Glomerular endothelial cell (primary cell): ENCODE measurements around the gene B4GALNT1. TPM values are rescaled to one million over a fixed set of nuclear protein-coding genes. Genes with fewer than 3 reads are reported as not detected.
"Not testable (repeated sequence)": the region's sequence is repeated elsewhere in the genome, so short reads cannot be mapped to it uniquely, and the experiment has no call there.

Source experiments
- DNase-seq: peaks from one replicate; pipeline ENCODE4 v3.0.0-alpha.2; 2011; ENCODE audit warnings: low read depth, low spot score; ENCODE audit errors: extremely low read depth
- total RNA-seq: library from RNA; depleted of rRNA; stranded (reverse); fragments of >200 nt; gene quantifications from 2 replicates; pipeline ENCODE4 v1.2.3, GENCODE V29; 2015

B4GALNT1 gene
- total RNA-seq, 1 donor from 2014 or later = 1.1 TPM

DNA sequence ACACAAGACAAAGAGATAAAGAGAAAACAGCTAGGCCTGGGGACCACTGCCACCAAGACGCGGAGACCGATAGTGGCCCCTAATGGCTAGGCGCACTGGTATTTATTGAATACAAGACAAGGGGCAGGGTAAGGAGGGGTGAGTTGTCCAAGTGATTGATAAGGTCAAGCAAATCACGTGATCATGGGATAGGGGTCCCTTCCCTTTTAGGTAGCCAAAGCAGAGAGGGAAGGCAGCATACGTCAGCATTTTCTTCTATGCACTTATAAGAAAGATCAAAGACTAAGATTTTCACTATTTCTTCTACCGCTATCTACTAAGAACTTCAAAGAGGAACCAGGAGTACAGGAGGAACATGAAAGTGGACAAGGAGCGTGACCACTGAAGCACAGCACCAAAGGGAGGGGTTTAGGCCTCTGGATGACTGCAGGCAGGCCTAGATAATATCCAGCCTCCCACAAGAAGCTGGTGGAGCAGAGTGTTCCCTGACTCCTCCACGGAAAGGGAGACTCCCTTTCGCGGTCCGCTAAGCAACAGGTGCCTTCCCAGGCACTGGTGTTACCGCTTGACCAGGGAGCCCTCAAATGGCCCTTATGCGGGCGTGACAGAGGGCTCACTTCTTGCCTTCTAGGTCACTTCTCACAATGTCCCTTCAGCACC is 43.9 kb downstream of the B4GALNT1 start:
- not testable (repeated sequence) for DNase-seq

DNA sequence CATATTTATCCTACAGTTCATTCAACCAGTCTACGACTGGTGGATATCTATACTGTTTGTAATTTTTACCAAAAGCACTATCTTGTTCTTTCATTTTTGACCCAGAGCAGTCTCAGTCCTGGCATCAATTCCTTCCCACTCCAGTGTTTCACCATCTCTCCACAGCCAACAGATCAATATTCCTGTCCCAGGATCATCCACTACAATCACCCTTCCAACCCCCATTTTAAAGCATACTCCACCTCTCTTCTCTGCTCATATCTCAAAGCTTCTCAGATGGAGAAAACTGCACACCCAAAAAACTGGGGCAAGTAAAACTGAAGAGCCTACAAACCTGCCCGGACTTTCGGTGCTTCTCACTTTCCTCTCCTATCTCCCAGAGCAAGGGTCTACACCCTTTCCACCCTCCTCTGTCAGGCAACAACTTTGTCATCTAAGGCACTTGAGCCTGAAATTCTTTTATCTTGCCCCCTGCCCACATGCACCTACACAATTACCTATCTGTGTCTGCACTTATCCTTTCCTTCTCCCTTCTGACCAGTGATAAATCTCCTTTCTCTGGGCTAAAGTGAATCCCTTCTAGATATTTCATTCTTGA is 46.1 kb downstream of the B4GALNT1 start:
- no peak for DNase-seq

DNA sequence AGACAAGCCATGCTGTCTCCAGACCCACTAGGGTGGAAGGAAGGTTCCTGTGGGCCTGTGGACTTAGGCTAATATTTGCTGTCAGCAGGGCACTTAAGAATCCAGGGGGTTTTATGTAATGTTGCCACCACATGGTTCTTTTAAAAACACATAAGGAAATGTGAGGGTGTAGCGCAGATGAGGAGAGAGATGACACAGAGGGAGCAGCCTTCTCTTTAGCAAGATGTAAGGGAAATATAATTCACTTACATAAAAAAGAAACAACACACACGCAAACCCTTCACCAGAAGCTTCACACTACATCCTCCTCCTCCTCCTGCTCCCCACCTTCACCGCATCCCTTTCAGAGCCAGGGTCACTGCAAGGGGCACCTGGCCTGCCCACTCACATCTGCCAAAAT is 46.9 kb downstream of the B4GALNT1 start:
- no peak for DNase-seq

DNA sequence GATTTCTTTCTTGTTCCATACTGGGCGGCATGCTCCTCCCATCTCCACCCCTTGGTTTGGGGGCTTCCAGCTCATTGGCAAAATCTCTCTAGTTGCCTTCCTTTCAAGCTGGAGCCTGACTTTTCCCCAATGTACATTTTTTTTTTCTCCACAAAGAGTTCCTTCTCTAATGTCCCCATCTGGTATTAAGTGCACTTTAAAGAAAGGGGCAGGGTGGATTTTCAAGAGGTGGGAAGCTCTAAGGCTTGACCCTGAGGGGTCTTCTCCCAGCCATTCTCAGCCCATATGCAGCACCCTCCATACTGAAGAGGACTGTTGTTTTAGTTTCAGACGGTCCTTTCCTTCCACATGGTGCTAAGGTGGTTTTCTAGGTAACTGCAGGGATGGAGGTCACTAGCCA is 47.8 kb downstream of the B4GALNT1 start:
- no peak for DNase-seq

DNA sequence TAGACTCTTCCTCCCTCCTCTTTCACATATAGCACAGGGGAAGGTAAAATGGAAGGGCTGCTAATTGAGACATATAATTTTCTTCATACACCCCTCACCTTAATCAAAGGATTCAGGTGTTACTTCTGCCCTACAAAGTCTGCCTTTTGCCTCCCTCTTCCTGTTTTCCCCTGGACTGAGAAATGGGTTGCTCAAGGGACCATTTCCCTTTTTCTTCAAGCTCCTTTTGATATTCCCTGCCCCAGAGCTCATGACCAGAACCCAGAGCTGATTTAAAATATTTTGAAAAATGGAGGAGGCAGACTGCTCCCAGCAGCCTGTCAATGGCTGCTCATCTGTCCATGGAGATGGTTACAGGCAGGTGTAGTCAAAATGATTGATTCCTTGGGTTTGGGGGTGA is 48.3 kb downstream of the B4GALNT1 start:
- DNase-seq = no peak

DNA sequence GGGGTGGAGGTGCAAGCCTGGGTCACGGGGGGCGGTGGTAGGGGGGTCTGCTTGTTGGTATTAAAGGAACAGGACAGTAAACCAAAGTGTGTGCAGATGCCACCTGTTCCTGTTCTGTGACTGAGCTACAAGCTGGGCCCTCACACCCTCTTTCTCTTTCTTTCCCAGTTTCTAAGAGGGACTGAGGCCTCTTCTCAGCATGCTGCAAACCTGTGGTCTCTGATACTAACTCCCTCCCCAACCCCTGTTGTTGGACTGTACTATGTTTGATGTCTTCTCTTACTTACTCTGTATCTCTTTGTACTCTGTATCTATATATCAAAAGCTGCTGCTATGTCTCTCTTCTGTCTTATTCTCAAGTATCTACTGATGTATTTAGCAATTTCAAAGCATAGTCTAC is 49.0 kb downstream of the B4GALNT1 start:
- no peak for DNase-seq

DNA sequence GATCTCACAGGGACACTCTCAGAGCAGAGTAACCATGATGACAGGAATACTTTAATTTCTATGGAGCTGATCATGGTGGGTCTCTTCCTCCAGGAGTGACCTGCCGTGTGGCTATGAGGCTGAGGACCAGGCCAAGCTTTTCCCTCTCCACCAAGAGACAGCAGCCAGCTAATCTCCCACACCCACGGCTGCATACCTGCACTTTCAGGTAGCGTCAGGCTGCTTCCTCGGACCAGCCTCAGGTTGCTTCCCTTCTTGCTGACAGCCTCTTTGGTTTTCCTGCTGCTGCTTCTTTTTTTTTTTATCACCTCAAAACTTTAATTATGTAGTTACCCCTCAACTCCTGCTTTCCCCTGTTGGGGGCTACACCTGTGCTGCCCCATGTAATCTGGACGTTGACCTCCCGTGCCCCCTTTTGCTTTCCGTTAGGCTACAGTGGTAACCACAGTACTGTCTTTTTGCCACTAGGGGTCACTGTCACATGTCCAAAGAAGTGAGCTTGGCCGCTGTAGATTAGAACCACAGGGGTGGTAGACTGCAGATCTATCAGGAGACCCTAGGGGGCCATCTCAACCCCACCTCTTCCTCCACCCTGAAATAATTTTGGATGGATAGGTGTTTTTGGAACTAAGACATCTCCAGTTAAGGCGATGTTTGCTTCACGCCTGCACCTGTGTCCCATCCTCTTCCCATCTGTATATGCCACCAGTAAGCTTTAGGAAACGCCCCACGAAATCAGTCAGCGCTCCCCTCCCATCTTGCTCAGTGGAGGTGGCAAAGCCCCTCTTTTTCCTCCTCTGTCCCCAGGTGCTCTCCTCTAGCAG is 49.8 kb downstream of the B4GALNT1 start:
- DNase-seq = peak; percentile 48

DNA sequence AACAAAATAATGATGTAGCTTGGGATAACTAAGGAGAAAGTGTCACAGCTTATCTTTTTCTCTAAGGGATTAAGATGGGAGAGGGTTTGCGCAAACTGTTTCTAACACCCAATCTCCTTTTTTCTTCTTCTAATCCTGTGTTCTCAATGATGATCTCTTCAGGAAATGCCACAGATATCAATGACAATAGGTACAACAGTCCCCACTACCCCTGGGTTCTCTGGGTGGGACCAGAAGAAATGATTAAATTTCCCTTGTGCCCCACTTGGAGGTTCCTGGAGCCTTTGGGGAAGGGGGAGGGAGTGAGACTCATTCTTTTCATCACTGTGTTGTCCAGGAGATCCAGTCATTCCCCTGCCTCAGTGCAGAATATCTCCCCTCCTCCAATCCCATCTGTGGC is 50.6 kb downstream of the B4GALNT1 start:
- no peak for DNase-seq

DNA sequence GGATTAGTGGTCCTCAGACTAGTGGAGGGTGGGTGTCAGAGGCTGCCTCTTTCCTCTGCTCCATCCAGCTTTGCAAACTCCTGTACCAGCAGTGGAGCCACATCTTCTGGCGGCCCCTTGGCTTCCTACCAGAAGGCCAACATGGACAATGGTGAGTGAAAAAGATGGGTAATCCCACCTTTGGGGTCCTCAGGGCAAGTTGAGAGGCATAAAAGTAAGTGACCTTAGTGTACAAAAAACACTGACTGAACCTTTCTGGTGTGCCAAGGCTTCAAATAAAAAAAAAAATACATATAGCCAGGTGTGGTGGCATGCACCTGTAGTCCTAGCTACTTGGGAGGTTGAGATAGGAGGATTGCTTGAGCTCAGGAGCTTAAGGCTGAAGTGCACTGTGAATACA is 51.2 kb downstream of the B4GALNT1 start:
- no peak for DNase-seq

DNA sequence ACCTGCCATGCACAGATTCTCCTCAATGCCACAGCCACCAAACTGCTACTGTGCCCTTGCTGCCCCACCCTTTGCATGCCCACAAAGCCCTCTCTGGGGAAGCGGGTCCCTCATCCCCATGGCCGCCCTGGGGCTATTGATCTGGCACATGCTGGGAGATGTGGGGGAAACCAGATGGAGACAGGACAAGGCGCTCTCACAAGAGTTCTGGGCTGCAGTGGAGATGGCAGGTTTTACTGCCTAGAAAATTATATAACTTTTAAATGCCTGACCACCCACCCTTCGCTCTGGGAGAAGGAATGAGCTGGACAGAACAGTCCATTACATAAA is 52.6 kb downstream of the B4GALNT1 start:
- DNase-seq = no peak

DNA sequence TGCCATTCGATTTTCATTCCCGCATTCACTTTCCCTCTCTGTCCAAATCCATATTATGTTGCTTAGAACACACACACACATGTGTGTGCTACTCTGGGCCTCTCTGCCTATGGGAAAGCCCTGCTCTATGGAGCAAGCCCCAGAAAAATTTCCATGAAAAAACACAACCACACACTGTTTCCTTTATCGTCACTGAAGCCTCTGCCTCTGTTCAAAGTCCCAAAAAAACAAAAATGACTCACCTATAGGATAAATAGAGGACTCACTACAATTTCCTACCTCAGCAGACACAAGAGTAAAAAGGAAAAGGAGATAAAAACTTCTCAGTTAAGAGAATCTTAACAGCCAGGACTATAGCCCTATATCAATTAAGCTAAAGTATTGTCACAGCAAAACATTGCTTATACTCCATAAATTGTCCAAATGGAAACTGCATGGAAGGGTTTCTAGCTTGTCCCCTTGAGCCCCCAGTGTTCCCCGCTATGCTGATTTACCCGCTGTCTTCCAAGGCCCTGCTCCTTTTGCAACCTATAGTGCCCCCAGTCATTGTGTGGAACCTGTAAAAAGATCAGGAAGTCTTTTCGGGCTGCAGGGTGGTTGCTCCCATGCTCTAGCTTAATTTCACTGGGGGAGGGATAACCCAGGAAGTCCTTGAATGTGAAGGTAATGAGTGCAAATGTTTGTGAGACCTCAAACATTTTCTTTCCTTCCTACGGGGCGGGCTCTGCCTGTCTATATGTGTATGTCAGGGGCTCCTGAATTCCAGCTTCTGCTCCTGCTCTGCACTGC is 53.1 kb downstream of the B4GALNT1 start:
- DNase-seq = no peak

DNA sequence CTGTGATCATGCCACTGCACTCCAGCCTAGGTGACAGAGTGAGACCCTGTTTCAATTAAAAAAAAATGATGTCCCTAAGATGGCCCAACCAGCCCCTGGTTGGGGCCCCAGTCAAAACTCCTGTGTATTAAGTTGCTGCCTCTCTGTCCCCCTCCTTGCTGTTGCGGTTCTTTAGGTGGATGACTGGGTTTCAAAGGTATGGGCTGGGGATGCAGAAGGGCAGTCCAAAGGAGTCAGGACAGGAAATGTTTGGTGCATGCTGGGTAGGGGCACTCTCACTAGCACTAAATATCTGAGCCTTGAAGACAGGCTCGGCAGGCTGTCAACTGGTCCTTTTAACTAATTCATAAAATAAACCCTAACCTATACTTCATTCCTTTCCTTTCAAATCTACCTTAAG is 54.0 kb downstream of the B4GALNT1 start:
- DNase-seq = no peak

DNA sequence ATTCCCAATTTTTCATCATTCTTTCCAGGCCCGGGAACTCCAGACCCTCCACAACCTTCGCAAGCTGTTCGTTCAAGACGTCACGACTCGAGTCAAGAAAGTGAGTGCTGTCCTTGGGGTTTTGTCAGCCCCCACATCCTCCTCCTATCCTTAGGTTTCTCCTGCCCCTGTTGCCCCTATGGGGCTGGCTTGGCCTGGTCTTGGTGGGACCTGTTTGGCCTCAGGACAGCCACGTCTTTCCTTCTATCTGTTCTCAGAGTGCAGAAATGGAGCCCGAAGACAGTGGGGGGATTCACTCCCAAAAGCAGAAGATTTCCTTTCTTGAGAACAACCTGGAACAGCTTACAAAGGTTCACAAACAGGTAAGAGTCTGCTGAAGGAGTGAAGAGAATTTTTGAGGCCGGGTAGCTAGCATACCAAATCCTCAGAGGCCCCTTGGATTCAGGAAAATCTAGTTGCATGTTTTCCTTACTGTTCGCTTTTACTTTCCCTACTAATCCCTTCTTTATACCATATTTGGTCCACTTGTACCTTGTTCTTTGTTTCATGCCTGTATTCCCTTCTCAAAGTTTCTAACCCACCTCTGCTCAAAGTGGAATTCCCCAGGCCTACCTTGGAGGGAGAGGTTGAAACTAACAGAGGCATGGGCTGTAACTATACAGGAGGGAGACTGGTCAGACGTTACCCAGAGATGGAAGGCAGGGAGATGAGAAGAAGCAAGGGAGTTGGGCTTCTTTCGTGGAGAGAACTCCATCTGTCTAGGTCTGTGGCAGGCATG is 54.8 kb downstream of the B4GALNT1 start:
- no peak for DNase-seq

DNA sequence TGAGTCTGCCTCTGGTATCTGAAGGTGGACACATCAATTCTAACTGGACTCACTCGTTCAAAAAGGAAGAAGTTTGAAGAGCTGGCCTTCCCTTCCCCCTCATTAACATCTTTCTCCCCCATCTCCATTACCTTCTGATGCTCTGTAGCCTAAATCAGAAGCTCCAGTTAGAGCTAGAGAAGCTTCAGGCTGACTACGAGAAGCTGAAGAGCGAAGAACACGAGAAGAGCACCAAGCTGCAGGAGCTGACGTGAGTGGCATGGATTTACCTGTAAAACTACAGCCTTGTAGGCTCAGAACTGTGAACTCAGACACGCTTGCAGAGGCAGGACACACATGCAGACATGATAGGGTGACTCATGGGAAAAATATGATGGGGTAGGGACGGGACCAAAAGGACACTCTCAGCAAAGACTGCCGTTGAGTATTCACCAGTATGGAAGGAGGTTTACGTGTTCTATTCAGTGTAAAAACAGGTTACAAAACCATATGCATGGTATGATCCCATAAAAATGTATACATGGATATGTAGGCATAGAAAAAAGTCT is 56.3 kb downstream of the B4GALNT1 start:
- DNase-seq = no peak

Other genes with a start within 250 kb of the B4GALNT1 start
- 18.6 and 19.7 TPM in 2 replicates for gene R3HDM2, start 202.2 kb downstream of the B4GALNT1 start, total RNA-seq
- not detected in 2 replicates for gene INHBC, start 198.4 kb downstream of the B4GALNT1 start, total RNA-seq
- gene INHBE, start 177.9 kb downstream of the B4GALNT1 start, total RNA-seq = not detected in 2 replicates
- gene GLI1, start 173.4 kb downstream of the B4GALNT1 start, total RNA-seq = 0.12 and 0.19 TPM in 2 replicates
- gene ARHGAP9, start 153.3 kb downstream of the B4GALNT1 start, total RNA-seq = 0.18 and 0.24 TPM in 2 replicates
- 83.9 and 199 TPM in 2 replicates for gene MARS1, start 145.1 kb downstream of the B4GALNT1 start, total RNA-seq
- gene DDIT3, start 112.7 kb downstream of the B4GALNT1 start, total RNA-seq = 14.0 and 19.1 TPM in 2 replicates
- gene MBD6, start 110.4 kb downstream of the B4GALNT1 start, total RNA-seq = 28.4 and 31.7 TPM in 2 replicates
- 227 and 287 TPM in 2 replicates for gene DCTN2, start 86.0 kb downstream of the B4GALNT1 start, total RNA-seq
- gene KIF5A, start 83.2 kb downstream of the B4GALNT1 start, total RNA-seq = 0.06 and 0.10 TPM in 2 replicates
- 7.3 and 9.9 TPM in 2 replicates for gene PIP4K2C, start 42.0 kb downstream of the B4GALNT1 start, total RNA-seq
- gene DTX3, start 28.4 kb downstream of the B4GALNT1 start, total RNA-seq = 4.2 and 4.8 TPM in 2 replicates
- 1.4 and 2.0 TPM in 2 replicates for gene ARHGEF25, start 21.8 kb downstream of the B4GALNT1 start, total RNA-seq
- gene OS9, start 60.9 kb upstream of the B4GALNT1 start, total RNA-seq = 241 and 260 TPM in 2 replicates
- gene AGAP2, start 105.5 kb upstream of the B4GALNT1 start, total RNA-seq = 0.47 TPM in 1 of 2 replicates, not detected in the other
- 38.0 and 57.3 TPM in 2 replicates for gene TSPAN31, start 111.8 kb upstream of the B4GALNT1 start, total RNA-seq
- gene CDK4, start 119.1 kb upstream of the B4GALNT1 start, total RNA-seq = 160 and 197 TPM in 2 replicates
- gene MARCHF9, start 121.9 kb upstream of the B4GALNT1 start, total RNA-seq = 6.9 and 8.6 TPM in 2 replicates
- 0.15 and 1.1 TPM in 2 replicates for gene CYP27B1, start 133.9 kb upstream of the B4GALNT1 start, total RNA-seq
- gene METTL1, start 138.9 kb upstream of the B4GALNT1 start, total RNA-seq = 11.3 and 18.1 TPM in 2 replicates
- gene EEF1AKMT3, start 139.4 kb upstream of the B4GALNT1 start, total RNA-seq = 4.7 and 6.9 TPM in 2 replicates
- gene TSFM, start 149.6 kb upstream of the B4GALNT1 start, total RNA-seq = 25.3 and 27.9 TPM in 2 replicates
- 0.39 and 0.99 TPM in 2 replicates for gene AVIL, start 185.5 kb upstream of the B4GALNT1 start, total RNA-seq
- 100 and 106 TPM in 2 replicates for gene CTDSP2, start 213.5 kb upstream of the B4GALNT1 start, total RNA-seq